H9 (cell line): ENCODE data around the gene LRRC23. TPM values are rescaled to one million over a fixed set of nuclear protein-coding genes. Genes with fewer than 3 reads are reported as not detected.

Source experiments
- DNase-seq: peaks from one replicate; pipeline ENCODE4 v3.0.0-alpha.2; 2017
- H2AFZ ChIP-seq: one replicate; pipeline ENCODE4 v1.6.1; 2013; ENCODE audit warnings: mild to moderate bottlenecking, low read length, control low read depth, moderate library complexity
- H2AK5ac ChIP-seq: 2 replicates; pipeline ENCODE4 v1.6.1; 2013; ENCODE audit warnings: low read length, control low read depth, mixed read lengths; ENCODE audit not compliant: insufficient read length
- H2BK120ac ChIP-seq: one replicate; pipeline ENCODE4 v1.6.1; 2013; ENCODE audit warnings: low read depth, mild to moderate bottlenecking, low read length, control low read depth, inconsistent platforms; ENCODE audit not compliant: poor library complexity, severe bottlenecking
- H2BK12ac ChIP-seq: 2 replicates; pipeline ENCODE4 v1.6.1; 2013; ENCODE audit warnings: low read length, control low read depth, mixed read lengths, low read depth; ENCODE audit not compliant: insufficient read length
- H2BK15ac ChIP-seq: 2 replicates; pipeline ENCODE4 v1.6.1; 2013; ENCODE audit warnings: low read depth, low read length, control low read depth
- H2BK20ac ChIP-seq: one replicate; pipeline ENCODE4 v1.6.1; 2013; ENCODE audit warnings: low read depth, mild to moderate bottlenecking, low read length, control low read depth, inconsistent platforms; ENCODE audit not compliant: poor library complexity, severe bottlenecking
- H2BK5ac ChIP-seq: 2 replicates; pipeline ENCODE4 v1.6.1; 2013; ENCODE audit warnings: low read length, control low read depth, mixed read lengths; ENCODE audit not compliant: insufficient read length
- H3K14ac ChIP-seq: 2 replicates; pipeline ENCODE4 v1.6.1; 2013; ENCODE audit warnings: low read length, control low read depth; ENCODE audit not compliant: insufficient read depth
- H3K18ac ChIP-seq: 2 replicates; pipeline ENCODE4 v1.6.1; 2013; ENCODE audit warnings: low read depth, mild to moderate bottlenecking, mixed read lengths, low read length, control low read depth; ENCODE audit not compliant: insufficient read length
- H3K23ac ChIP-seq: 2 replicates; pipeline ENCODE4 v1.6.1; 2013; ENCODE audit warnings: low read length, control low read depth, mixed read lengths, low read depth; ENCODE audit not compliant: insufficient read length
- H3K23me2 ChIP-seq: 2 replicates; pipeline ENCODE4 v1.6.1; 2013; ENCODE audit warnings: low read depth, mild to moderate bottlenecking, mixed read lengths, low read length, control low read depth; ENCODE audit not compliant: insufficient read length, poor library complexity, severe bottlenecking
- H3K27ac ChIP-seq: 2 replicates; pipeline ENCODE4 v1.5.1; 2013; ENCODE audit warnings: low read length, control low read depth, mixed read lengths, low read depth; ENCODE audit not compliant: insufficient read length
- H3K27me3 ChIP-seq: 2 replicates; pipeline ENCODE4 v1.6.1; 2013; ENCODE audit warnings: low read length, control low read depth, inconsistent platforms; ENCODE audit not compliant: insufficient read depth
- H3K4ac ChIP-seq: 2 replicates; pipeline ENCODE4 v1.6.1; 2013; ENCODE audit warnings: low read depth, mild to moderate bottlenecking, control low read depth, inconsistent platforms, low read length, moderate library complexity
- H3K4me1 ChIP-seq: 2 replicates; pipeline ENCODE4 v1.6.1; 2013; ENCODE audit warnings: low read length, control low read depth, inconsistent platforms; ENCODE audit not compliant: insufficient read depth
- H3K4me2 ChIP-seq: 2 replicates; pipeline ENCODE4 v1.6.1; 2013; ENCODE audit warnings: low read length, control low read depth, mixed read lengths; ENCODE audit not compliant: insufficient read length, insufficient read depth
- H3K56ac ChIP-seq: 2 replicates; pipeline ENCODE4 v1.6.1; 2013; ENCODE audit warnings: low read depth, mild to moderate bottlenecking, mixed read lengths, low read length, control low read depth; ENCODE audit not compliant: insufficient read length
- H3K79me1 ChIP-seq: 2 replicates; pipeline ENCODE4 v1.6.1; 2013; ENCODE audit warnings: low read depth, mild to moderate bottlenecking, moderate library complexity, low read length, control low read depth, inconsistent platforms; ENCODE audit not compliant: insufficient read depth, poor library complexity, severe bottlenecking
- H3K79me2 ChIP-seq: 2 replicates; pipeline ENCODE4 v1.6.1; 2013; ENCODE audit warnings: low read length, control low read depth, inconsistent platforms; ENCODE audit not compliant: insufficient read depth
- H3K9ac ChIP-seq: 2 replicates; pipeline ENCODE4 v1.6.1; 2013; ENCODE audit warnings: low read length, control low read depth, mixed read lengths; ENCODE audit not compliant: insufficient read length; ENCODE audit errors: extremely low read depth
- H3K9me3 ChIP-seq: one replicate; pipeline ENCODE4 v1.6.1; 2013; ENCODE audit warnings: low read depth, low read length, inconsistent platforms; ENCODE audit not compliant: control insufficient read depth
- H3T11ph ChIP-seq: one replicate; pipeline ENCODE4 v1.6.1; 2013; ENCODE audit warnings: mild to moderate bottlenecking, low read length, control low read depth, inconsistent platforms
- H4K20me1 ChIP-seq: one replicate; pipeline ENCODE4 v1.6.1; 2013; ENCODE audit not compliant: control insufficient read depth, insufficient read length, insufficient read depth
- H4K5ac ChIP-seq: 2 replicates; pipeline ENCODE4 v1.6.1; 2013; ENCODE audit warnings: low read depth, mild to moderate bottlenecking, mixed read lengths, low read length, control low read depth; ENCODE audit not compliant: insufficient read length
- H4K8ac ChIP-seq: replicated peaks from 2 replicates; pipeline ENCODE4 v1.6.1; 2013; ENCODE audit warnings: low read length, control low read depth, mixed read lengths, low read depth; ENCODE audit not compliant: insufficient read length
- H4K91ac ChIP-seq: 2 replicates; pipeline ENCODE4 v1.6.1; 2013; ENCODE audit warnings: low read depth, mild to moderate bottlenecking, moderate library complexity, mixed read lengths, low read length, control low read depth; ENCODE audit not compliant: insufficient read length
- H3K27ac Mint-ChIP-seq, 3 experiments: 2 replicates in 2 of 3; 3 replicates in 1 of 3; pipeline ENCODE4 v1.8.0; 2020 to 2021; ENCODE audit warnings: mixed read lengths in 3 of 3, mild to moderate bottlenecking in 1 of 3, moderate library complexity in 1 of 3
- H3K27me3 Mint-ChIP-seq: 2 replicates; pipeline ENCODE4 v1.8.0; 2021; ENCODE audit warnings: low read depth, mild to moderate bottlenecking, moderate library complexity, mixed read lengths
- H3K36me3 Mint-ChIP-seq, 3 experiments: 2 replicates in 2 of 3; 3 replicates in 1 of 3; pipeline ENCODE4 v1.8.0; 2020 to 2021; ENCODE audit warnings: low read depth in 3 of 3, mixed read lengths in 3 of 3; ENCODE audit not compliant: insufficient read depth in 1 of 3
- H3K4me1 Mint-ChIP-seq, 2 experiments: 2 replicates each; pipeline ENCODE4 v1.8.0; 2020; ENCODE audit warnings: mixed read lengths in 2 of 2
- H3K4me3 Mint-ChIP-seq, 2 experiments: 2 replicates in 1 of 2; 3 replicates in 1 of 2; pipeline ENCODE4 v1.8.0; 2020 to 2021; ENCODE audit warnings: mild to moderate bottlenecking in 2 of 2, mixed read lengths in 2 of 2, moderate library complexity in 1 of 2
- H3K9me3 Mint-ChIP-seq, 2 experiments: 2 replicates in 1 of 2; 3 replicates in 1 of 2; pipeline ENCODE4 v1.8.0; 2020; ENCODE audit warnings: mild to moderate bottlenecking in 2 of 2, mixed read lengths in 2 of 2, moderate library complexity in 1 of 2
- CTCF ChIP-seq: fragments of 200-600 bp; sonication (generic); conservative IDR thresholded peaks from 3 replicates; pipeline ENCODE4 v1.8.0; 2021; ENCODE audit warnings: antibody characterized with exemption, mild to moderate bottlenecking
- WGBS: extraction: QIAGEN DNeasy Blood & Tissue Kit; methylation state at CpG from one replicate; pipeline ENCODE4 v1.1.7; 2013; ENCODE audit warnings: missing lambda C conversion rate, low lambda C conversion rate, mixed read lengths; ENCODE audit not compliant: insufficient read length; ENCODE audit errors: extremely low coverage; 5-methylcytosine and 5-hydroxymethylcytosine counted together
- total RNA-seq: library from RNA; stranded (reverse); gene quantifications from 2 replicates; pipeline ENCODE4 v1.2.1, GENCODE V29; 2021

The LRRC23 gene
- total RNA-seq, 1 experiment from 2014 or later, result 2.1 TPM

GRCh38 chr12:6860942-6861341 lies 43.7 kb upstream of the LRRC23 start:
- Histone ChIP-seq H3K23ac (no peak overlapping the region), H3K4me2 (no peak overlapping the region), H3K9me3 (no peaks in the 10 kb centered on the region), H3K79me2 (no peaks in the 10 kb centered on the region), H3K56ac (no peak overlapping the region), H3K27ac (no peak overlapping the region), H3T11ph (no peak overlapping the region), H2BK15ac (no peak overlapping the region), H4K8ac (no peak overlapping the region), H3K79me1 (no peaks in the 10 kb centered on the region), H3K18ac (no peak overlapping the region), H3K4me1 (no peaks in the 10 kb centered on the region), H2BK120ac (no peak overlapping the region), H3K23me2 (no peaks in the 10 kb centered on the region), H3K27me3 (no peaks in the 10 kb centered on the region), H4K91ac (no peak overlapping the region), H4K20me1 (no peaks in the 10 kb centered on the region), H2BK12ac (no peak overlapping the region), H2BK5ac (no peak overlapping the region), H3K9ac (no peak overlapping the region), H3K4ac (no peak overlapping the region), H2BK20ac (no peak overlapping the region), H4K5ac (no peak overlapping the region), H3K14ac (no peak overlapping the region), H2AFZ (no peak overlapping the region), H2AK5ac (no peak overlapping the region)
- Mint-ChIP-seq H3K4me1 (peaks cover 6 to 7% of the 10 kb centered on the region in 2 experiments), H3K36me3 (peaks cover 56 to 94% (median 92%) of the 10 kb centered on the region in 3 experiments; a peak in 6 of 7 replicates), H3K9me3 (no peaks in the 10 kb centered on the region), H3K27ac (peak overlapping the region in 1 of 3 experiments; percentile 41; a peak in 1 of 7 replicates), H3K4me3 (no peak overlapping the region), H3K27me3 (no peaks in the 10 kb centered on the region)
- no peak for DNase-seq
- TF ChIP-seq CTCF, result no peak
- no CpG with 5 or more reads among the region's 7 CpGs for WGBS
